Natural killer cell (primary cell): Measurements from ENCODE around the gene INSIG1. TPM values are rescaled to one million over a fixed set of nuclear protein-coding genes. Genes with fewer than 3 reads are reported as not detected.

Experiments used
- ATAC-seq, 3 donors: fragments of 150-1000 bp in 2 of 3; fragments of 200-7000 bp in 1 of 3; cut with Tn5 transposase; 1 replicate in 1 of 3; 2 replicates in 2 of 3; pipeline ENCODE4 v1.10.0; 2021; ENCODE audit warnings: mild to moderate bottlenecking in 2 of 3, moderate library complexity in 2 of 3
- DNase-seq, 2 donors: peaks; one replicate each; pipeline versions ENCODE4 v3.0.0 to v3.0.0-alpha.2; 2013 to 2021; ENCODE audit warnings: mixed read lengths in 1 of 2
- H3K27ac ChIP-seq: one replicate; pipeline ENCODE4 v1.5.1; 2013; ENCODE audit warnings: mild to moderate bottlenecking, low read length
- H3K27me3 ChIP-seq: one replicate; pipeline ENCODE4 v1.6.1; 2013; ENCODE audit warnings: low read length; ENCODE audit not compliant: control insufficient read depth, insufficient read depth
- H3K36me3 ChIP-seq: one replicate; pipeline ENCODE4 v1.6.1; 2013; ENCODE audit warnings: low read length; ENCODE audit not compliant: control insufficient read depth, insufficient read depth
- H3K4me1 ChIP-seq: one replicate; pipeline ENCODE4 v1.6.1; 2013; ENCODE audit warnings: low read length; ENCODE audit not compliant: control insufficient read depth, insufficient read depth
- H3K4me3 ChIP-seq: one replicate; pipeline ENCODE4 v1.5.1; 2013; ENCODE audit warnings: low read length
- H3K9me3 ChIP-seq: one replicate; pipeline ENCODE4 v1.6.1; 2013; ENCODE audit warnings: low read length; ENCODE audit not compliant: control insufficient read depth, insufficient read depth
- H3K27ac Mint-ChIP-seq, 2 donors: one replicate each; pipeline ENCODE4 v1.8.0; 2022; ENCODE audit warnings: mild to moderate bottlenecking in 2 of 2, mixed read lengths in 2 of 2, moderate library complexity in 1 of 2
- H3K27me3 Mint-ChIP-seq, 2 donors: one replicate each; pipeline ENCODE4 v1.8.0; 2022; ENCODE audit warnings: low read depth in 2 of 2, mixed read lengths in 2 of 2
- H3K36me3 Mint-ChIP-seq: one replicate; pipeline ENCODE4 v1.8.0; 2022; ENCODE audit warnings: mixed read lengths
- H3K4me1 Mint-ChIP-seq, 2 donors: one replicate each; pipeline ENCODE4 v1.8.0; 2022; ENCODE audit warnings: mixed read lengths in 2 of 2
- H3K4me3 Mint-ChIP-seq: one replicate; pipeline ENCODE4 v1.8.0; 2022; ENCODE audit warnings: mild to moderate bottlenecking, moderate library complexity, mixed read lengths
- H3K9me3 Mint-ChIP-seq, 2 donors: one replicate each; pipeline ENCODE4 v1.8.0; 2022; ENCODE audit warnings: mixed read lengths in 2 of 2
- WGBS: methylation state at CpG from one replicate; pipeline ENCODE4 v1.1.7; 2013; ENCODE audit warnings: missing lambda C conversion rate; ENCODE audit not compliant: insufficient coverage; 5-methylcytosine and 5-hydroxymethylcytosine counted together
- intact Hi-C: fragments of 100-400 bp; cut with micrococcal nuclease; formaldehyde crosslinking; loops from one replicate; pipeline ENCODE4 v1.14.2; 2022
- total RNA-seq, 4 donors: library from RNA; stranded (reverse); fragments of 120-200 nt in 1 of 4; gene quantifications; one replicate each; pipeline versions ENCODE4 v1.2.3 to v1.2.4, GENCODE V29; 2013 to 2022
- TF ChIP-seq, protein P1 (sequence below): fragments of 200-600 bp; IDR thresholded peaks from one replicate; pipeline ENCODE4 v1.8.0; 2022; ENCODE audit warnings: antibody characterized with exemption

The INSIG1 gene
- total RNA-seq, 3 donors from 2014 or later (not counting 1 experiment from before 2014, with no cell fraction given), result 66.7 to 115 (median 84.5) TPM

DNA sequence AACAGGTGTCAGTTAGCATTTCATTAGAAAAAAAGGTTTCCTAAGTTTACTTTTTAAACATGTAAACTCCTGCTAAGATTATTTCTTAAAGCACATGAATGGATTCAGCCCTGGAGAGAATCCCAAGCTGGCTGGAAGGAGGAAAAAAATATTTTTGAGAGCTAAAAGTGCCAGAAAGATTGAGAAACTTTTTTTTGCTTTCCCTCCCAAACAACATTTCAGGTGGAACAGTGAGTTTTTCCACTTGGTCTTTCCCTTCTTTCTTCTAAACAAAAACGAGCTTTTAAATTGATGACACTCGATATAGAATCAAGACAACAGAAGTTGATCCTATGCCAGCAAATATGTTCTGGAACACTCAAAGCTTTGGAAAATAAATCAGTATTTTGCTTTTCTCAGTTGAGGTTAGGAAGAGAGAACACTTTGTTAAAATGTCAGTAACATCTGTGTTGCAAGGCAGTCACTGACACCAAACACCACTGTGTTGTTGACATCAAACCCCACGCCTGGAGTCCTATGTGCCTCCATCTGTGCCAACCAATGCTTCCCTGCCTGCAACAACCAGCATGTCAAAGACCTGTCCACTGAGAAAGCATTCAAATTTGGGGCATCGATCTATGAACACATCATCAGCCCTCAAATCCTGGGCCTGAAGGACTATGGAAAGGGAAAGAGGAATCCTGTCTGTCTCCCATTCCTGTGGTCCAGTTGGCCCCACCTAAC, 22.9 kb upstream of the INSIG1 start:
- H3K4me1 Mint-ChIP-seq, result peaks cover 0 to 4% of the 10 kb centered on the region in 2 donors
- Histone ChIP-seq H3K4me1 (no peaks in the 10 kb centered on the region), H3K9me3 (no peaks in the 10 kb centered on the region), H3K27me3 (no peaks in the 10 kb centered on the region), H3K36me3 (no peaks in the 10 kb centered on the region), H3K4me3 (no peak overlapping the region), H3K27ac (no peak overlapping the region)
- peaks cover 7 to 25% of the 10 kb centered on the region in 2 donors for H3K27me3 Mint-ChIP-seq
- ATAC-seq, result no peak
- no peak for DNase-seq
- no peak overlapping the region for H3K27ac Mint-ChIP-seq
- TF ChIP-seq, protein P1, sequence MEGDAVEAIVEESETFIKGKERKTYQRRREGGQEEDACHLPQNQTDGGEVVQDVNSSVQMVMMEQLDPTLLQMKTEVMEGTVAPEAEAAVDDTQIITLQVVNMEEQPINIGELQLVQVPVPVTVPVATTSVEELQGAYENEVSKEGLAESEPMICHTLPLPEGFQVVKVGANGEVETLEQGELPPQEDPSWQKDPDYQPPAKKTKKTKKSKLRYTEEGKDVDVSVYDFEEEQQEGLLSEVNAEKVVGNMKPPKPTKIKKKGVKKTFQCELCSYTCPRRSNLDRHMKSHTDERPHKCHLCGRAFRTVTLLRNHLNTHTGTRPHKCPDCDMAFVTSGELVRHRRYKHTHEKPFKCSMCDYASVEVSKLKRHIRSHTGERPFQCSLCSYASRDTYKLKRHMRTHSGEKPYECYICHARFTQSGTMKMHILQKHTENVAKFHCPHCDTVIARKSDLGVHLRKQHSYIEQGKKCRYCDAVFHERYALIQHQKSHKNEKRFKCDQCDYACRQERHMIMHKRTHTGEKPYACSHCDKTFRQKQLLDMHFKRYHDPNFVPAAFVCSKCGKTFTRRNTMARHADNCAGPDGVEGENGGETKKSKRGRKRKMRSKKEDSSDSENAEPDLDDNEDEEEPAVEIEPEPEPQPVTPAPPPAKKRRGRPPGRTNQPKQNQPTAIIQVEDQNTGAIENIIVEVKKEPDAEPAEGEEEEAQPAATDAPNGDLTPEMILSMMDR, result no peak
- intact Hi-C loops, result no loop called here
- H3K9me3 Mint-ChIP-seq, result no peaks in the 10 kb centered on the region
- 86% methylated on average over 4 of the region's 4 CpGs for whole genome bisulfite sequencing
- H3K36me3 Mint-ChIP-seq, result no peaks in the 10 kb centered on the region
- H3K4me3 Mint-ChIP-seq, result no peak overlapping the region

DNA sequence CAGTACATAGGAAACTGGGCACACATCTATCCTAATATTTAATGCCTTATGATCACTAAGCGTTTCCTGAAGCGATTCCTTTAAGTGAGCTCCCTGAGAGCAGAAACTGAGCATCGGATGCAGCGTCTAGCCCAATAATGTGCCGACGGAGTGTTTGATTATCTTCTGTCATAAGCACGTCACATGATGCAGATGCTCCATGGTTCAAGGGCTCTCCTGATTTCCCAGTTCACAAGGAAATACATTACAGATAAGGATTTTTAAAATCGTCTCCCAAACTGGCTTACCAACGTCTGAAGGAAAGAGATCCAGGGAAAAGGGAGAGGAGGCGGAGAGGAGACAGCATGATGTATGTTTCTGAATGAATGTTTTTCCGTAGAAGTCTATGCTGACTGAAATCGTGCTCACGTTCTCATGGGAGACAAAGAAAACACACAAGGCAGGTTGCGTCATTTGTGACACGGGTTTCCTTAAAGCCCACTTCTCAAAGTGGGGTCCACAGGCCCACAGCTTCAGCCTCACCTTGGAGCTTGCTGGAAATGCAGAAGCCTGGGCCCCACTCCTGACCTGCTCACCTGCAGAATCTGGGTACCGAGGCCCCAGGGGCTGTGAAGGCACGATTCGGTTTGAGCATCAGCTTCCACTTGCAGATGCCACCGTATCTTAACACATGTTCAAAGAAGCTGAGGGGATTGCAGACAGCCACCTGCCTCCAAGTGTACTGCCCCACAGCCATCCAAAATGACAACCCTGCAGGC, 21.5 kb upstream of the INSIG1 start:
- TF ChIP-seq, protein P1, result no peak
- peaks cover 0 to 4% of the 10 kb centered on the region in 2 donors for H3K4me1 Mint-ChIP-seq
- no peak overlapping the region for H3K4me3 Mint-ChIP-seq
- H3K9me3 Mint-ChIP-seq, result no peaks in the 10 kb centered on the region
- DNase-seq (no peak), ATAC-seq (no peak)
- intact Hi-C loops, result no loop called here
- no peaks in the 10 kb centered on the region for H3K36me3 Mint-ChIP-seq
- no peak overlapping the region for H3K27ac Mint-ChIP-seq
- no peaks in the 10 kb centered on the region for H3K9me3 ChIP-seq
- H3K27me3 Mint-ChIP-seq, result peaks cover 14 to 37% of the 10 kb centered on the region in 2 donors
- no peaks in the 10 kb centered on the region for H3K36me3 ChIP-seq
- no peaks in the 10 kb centered on the region for H3K4me1 ChIP-seq
- H3K4me3 ChIP-seq, result no peak overlapping the region
- 89% methylated on average over 19 of the region's 19 CpGs for WGBS
- no peak overlapping the region for H3K27ac ChIP-seq
- H3K27me3 ChIP-seq, result no peaks in the 10 kb centered on the region

- H3K4me1 Mint-ChIP-seq, result peaks cover 0 to 4% of the 10 kb centered on the region in 2 donors
- intact Hi-C loops, result no loop called here
- H3K4me1 ChIP-seq, result no peaks in the 10 kb centered on the region
- H3K9me3 Mint-ChIP-seq, result no peaks in the 10 kb centered on the region
- H3K27ac Mint-ChIP-seq, result no peak overlapping the region
- H3K4me3 Mint-ChIP-seq, result no peak overlapping the region
- H3K9me3 ChIP-seq, result no peaks in the 10 kb centered on the region
- DNase-seq (no peak), ATAC-seq (no peak)
- TF ChIP-seq, protein P1, result no peak
- H3K27ac ChIP-seq, result no peak overlapping the region
- H3K36me3 ChIP-seq, result no peaks in the 10 kb centered on the region
- 91% methylated on average over 12 of the region's 12 CpGs for WGBS
- H3K27me3 Mint-ChIP-seq, result peaks cover 14 to 37% of the 10 kb centered on the region in 2 donors
- H3K27me3 ChIP-seq, result no peaks in the 10 kb centered on the region
- H3K36me3 Mint-ChIP-seq, result no peaks in the 10 kb centered on the region
- H3K4me3 ChIP-seq, result no peak overlapping the region
These were observed 20.8 kb upstream of the INSIG1 start for GRCh38 chr7:155276800-155277375.
